Glomerular visceral epithelial cell (primary cell): ENCODE data around the gene SPIRE1.
A peak's percentile ranks its signal among the peaks of the same experiment; 100 is the strongest.
"Not testable (repeated sequence)": the region's sequence is repeated elsewhere in the genome, so short reads cannot be mapped to it uniquely, and the experiment has no call there.

Experiments used
- DNase-seq: peaks from one replicate; pipeline ENCODE4 v3.0.0-alpha.2; 2016; ENCODE audit errors: extremely low spot score

Gene SPIRE1

DNA sequence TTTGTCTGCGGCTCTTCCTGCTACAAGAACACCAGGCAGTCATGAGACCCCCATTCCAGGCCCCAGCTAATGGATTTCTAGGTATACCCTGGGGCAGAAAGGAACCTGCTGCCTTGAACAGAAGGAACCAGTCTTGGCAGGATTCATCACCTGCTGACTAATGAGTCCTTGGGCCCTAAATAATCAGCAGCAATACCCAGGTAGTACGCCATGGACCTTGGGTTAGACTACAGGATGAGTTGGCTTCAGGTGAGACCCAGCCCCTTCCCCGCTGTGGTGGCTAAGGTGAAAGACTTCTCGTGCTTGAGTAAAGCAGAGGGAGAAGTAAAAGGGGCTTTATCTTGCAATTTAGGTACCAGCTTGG lies 105.0 kb downstream of the SPIRE1 start:
- DNase-seq: no peak

DNA sequence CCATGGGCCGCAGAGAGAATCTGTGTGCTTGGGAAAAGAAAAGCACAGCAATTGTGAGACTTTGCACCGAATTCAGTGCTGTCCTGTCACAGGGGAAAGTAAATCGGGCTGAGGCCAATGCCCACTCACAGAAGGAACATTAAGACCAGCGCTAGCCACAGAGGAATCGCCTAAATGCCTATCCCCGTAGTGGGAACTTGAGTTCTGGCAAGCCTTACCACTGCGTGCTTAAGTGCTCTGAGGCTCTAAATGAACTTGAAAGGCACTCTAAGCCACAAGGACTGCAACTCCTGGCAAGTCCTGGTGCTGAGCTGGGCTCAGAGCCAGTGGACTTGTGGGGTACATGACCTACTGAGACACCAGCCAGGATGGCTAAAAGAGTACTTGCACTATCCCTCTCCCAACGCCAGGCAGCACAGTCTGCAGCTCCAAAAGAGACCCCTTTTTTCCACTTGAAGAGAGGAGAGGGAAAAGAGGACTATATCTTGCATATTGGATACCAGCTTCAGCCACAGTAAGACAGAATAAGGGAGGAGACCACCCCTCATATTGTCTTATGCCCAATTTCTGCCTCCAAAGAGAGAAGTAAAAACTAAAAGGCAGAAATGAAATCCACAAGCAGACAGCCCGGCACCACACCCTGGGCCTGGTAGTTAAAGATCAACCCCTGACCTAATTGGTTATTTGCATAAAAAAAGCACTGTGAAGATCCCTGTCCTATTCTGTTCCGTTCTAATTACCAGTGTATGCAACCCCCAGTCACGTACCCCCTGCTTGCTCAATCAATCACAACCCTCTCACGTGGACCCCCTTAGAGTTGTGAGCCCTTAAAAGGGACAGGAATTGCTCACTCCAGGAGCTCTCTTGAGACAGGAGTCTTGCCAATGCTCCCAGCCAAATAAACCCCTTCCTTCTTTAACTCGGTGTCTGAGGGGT lies 105.7 kb downstream of the SPIRE1 start:
- peak; percentile 47 for DNase-seq

- not testable (repeated sequence) for DNase-seq
These were observed 106.4 kb downstream of the SPIRE1 start for GRCh38 chr18:12551466-12551865.

DNA sequence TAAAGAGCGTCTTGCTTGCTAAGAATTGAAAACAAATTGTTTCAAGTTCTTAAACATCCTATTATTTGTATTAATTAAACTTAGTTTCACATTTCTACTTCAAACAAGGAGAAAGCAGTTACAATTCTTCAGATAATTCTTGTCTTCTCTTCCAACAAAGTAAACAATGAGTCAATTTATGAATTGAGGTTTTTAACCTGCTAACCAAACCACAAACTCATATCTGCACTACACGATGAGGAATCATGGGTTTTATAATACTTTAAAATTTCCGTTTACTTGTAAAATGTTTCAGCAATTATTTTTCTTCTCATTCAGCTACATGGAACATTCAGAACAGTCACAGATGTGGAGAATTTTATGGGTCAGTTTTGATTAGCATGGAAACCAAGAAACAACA lies 114.2 kb downstream of the SPIRE1 start:
- DNase-seq: peak; percentile 14

- no peak for DNase-seq
These were observed 117.2 kb downstream of the SPIRE1 start for GRCh38 chr18:12540751-12541150.

DNA sequence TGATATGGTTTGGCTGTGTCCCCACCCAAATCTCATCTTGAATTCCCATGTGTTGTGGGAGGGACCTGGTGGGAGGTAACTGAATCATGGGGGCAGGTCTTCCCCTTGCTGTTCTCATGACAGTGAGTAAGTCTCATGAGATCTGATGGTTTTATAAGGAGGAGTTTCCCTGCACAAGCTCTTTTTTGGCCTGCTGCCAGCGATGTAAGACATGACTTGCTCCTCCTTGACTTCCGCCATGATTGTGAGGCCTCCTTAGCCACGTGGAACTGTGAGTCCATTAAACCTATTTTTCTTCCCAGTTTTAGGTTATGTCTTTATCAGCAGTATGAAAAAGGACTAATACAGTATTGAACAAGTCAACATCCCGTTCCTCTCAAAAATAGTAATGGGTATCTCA lies 118.7 kb downstream of the SPIRE1 start:
- DNase-seq: not testable (repeated sequence)

DNA sequence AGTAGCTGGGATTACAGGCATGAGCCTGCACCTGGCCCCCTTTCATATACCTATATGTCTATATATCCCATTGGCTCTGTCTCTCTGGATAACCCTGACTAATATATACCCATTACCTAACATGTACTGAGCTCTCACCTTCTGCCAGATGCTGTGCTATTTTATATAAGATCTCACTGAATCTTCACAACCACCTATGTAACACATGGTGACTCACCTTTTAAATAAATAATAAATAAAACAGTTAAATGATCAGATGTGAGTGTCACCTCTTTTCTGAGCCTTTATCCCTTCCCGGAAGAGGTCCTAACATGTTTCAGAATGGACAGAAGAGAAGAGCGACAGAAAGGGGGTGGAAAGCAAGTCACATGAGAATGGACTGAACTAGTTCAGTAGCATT lies 123.1 kb downstream of the SPIRE1 start:
- no peak for DNase-seq

- no peak for DNase-seq
These were observed 125.2 kb downstream of the SPIRE1 start for GRCh38 chr18:12532661-12533060.

DNA sequence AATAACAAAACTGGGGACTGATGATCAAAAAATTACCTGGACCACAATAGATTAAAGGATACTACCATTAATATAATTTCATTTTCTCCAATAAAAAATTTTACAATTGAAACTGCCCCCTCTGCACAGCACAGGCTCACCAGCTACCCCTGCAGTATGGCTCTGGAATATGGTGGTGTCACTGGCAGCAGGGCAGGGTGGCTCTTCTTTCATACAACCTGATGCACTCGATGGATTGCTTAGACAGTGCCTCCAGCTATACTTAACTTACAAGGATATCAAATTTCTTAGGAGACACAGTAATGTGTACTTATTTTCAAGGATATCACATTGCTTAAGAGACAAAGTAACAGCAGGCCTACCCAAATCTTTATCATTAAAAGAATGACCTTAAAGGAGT lies 126.2 kb downstream of the SPIRE1 start:
- no peak for DNase-seq

DNA sequence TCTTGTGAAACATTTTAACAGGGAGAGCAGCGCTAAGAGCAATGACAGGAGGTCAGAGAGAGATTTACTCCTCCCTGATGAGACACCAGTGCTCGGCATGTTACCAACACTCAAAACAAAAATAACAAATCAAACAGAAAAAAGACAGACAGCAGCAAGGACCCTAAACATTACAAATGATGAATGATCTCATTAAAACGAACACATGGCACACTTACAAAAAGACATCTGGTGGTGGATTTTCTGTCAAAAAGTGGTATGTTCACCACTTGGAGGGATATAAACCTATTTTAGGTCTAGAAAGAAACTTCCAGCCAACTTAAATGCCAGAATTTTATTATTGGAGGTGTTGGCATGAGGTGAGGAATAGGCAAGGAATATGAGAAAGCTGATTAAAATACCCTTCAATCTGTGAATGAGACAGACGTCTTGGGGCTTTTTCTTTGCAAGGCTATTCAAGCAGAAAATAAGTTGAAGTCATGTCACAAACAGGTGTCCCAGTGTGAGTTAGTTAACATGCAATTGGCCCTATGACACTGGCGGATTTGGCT lies 137.4 kb downstream of the SPIRE1 start:
- DNase-seq: no peak

- no peak for DNase-seq
These were observed 138.9 kb downstream of the SPIRE1 start for GRCh38 chr18:12518832-12519531.

DNA sequence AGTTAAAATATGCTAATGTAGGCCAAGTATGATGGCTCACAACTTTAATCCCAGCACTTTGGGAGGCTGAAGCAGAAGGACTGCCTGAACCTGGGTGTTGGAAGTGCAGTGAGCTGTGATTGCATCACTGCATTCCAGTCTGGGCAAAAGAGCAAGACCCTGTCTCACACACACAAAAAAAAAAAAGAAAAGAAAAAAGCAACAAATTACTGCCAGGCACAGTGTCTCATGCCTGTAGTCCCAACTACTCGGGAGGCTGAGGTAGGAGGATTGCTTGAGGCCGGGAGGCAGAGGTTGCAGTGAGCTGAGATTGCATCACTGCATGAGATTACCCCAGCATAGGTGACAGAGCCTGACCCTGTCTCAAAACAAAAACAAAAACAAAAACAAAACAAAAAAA lies 139.6 kb downstream of the SPIRE1 start:
- DNase-seq: no peak

DNA sequence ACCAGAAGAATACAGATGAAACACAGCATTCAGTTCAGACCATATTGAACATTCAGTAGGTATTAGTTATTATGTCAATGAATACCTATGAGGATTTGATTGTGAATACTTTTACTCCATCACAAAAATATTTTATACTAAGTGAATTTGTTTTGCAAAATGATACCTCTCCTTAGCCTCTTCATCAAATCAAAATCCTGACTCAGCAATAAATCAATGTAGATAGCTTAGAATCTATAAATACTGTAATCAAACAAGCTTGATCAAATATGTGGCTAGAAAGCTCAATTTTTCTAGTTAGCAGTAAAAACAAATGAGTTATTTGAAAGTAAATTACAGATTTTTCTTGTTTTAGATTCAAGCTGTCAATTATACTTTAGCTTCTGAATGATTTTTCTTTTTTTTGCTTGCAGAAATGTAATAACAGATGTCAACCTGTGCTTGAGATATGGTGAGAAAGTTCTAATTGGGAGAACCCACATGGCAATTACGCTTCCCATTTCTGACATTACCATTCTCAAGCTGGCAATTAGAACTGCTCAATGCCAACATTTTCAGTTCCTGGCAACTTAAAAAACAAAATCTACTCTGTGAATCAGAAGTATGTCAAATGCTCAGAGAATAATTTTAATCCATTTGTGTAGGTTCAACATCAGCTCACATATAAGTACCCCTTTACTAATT lies 140.6 kb downstream of the SPIRE1 start:
- DNase-seq: no peak

DNA sequence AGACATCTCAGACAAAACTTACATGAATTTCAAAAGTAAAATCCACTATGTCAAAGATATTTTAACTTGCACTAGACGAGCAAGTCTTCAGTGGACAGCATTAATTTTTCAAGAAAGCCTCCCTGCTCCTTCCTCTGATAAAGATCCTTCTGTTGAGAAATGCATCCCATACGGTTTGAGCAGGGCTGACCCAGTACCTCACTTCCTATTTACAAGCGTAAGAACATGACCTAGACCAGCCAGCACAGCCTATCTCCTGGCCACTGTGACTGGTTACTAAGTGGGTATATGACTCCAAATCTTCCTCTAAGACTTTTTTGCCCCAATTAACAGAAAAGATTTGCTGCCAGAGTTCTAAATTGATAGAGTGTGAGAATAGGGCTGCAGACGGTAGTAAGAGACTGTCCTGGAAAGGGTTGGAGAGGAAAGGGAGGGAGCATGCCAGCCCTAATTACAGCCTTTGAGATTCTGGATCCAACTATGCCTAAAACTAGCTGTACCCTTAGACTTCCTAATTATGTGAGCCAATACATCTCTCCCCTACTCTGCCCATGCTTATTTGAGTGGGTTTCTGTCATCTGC lies 141.8 kb downstream of the SPIRE1 start:
- DNase-seq: no peak

DNA sequence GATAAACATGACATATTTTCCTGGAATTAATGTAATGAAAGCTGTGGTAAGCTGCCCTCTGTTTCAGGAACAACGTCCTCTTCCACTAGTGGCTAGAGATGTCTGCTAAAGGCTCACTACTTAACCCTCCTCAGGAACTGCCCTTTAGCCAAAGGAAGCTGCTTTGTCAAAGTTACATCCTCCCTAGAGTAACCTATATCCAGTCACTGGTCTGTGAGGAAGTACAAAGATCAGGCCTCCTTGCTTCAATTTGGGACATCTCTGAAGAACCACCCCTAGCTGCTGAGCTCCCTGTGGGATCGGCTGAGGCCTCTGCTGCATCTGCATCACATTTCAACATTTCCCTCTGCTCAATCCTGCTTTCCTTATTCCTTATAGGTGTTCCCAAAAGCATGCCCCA lies 142.4 kb downstream of the SPIRE1 start:
- DNase-seq: no peak

- DNase-seq: no peak
These were observed 150.9 kb downstream of the SPIRE1 start for GRCh38 chr18:12507007-12507406.

- DNase-seq: no peak
These were observed 156.9 kb downstream of the SPIRE1 start for GRCh38 chr18:12500986-12501385.

GRCh38 chr18:12497839-12498238 lies 160.1 kb downstream of the SPIRE1 start:
- no peak for DNase-seq

- DNase-seq: no peak
These were observed 160.6 kb downstream of the SPIRE1 start for GRCh38 chr18:12497296-12497695.

DNA sequence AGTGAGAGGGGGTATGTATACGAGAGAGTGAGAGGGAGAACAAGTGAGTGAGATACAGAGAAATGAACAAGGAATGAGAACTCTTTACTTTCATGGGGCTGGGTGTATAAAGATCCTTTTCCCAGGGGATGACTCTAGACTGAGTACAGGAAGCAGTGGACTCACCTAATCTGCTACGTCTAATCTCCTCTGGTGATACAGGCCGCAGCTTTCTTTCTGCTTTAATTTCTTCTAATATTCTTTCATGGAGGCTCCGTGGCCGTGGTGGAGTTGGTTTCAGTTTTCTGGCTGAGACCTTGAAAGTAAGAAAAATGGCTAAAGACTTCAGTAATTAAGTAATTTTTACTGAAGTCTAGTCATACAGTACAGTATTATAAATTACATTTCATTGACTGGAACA lies 165.0 kb downstream of the SPIRE1 start:
- DNase-seq: no peak

DNA sequence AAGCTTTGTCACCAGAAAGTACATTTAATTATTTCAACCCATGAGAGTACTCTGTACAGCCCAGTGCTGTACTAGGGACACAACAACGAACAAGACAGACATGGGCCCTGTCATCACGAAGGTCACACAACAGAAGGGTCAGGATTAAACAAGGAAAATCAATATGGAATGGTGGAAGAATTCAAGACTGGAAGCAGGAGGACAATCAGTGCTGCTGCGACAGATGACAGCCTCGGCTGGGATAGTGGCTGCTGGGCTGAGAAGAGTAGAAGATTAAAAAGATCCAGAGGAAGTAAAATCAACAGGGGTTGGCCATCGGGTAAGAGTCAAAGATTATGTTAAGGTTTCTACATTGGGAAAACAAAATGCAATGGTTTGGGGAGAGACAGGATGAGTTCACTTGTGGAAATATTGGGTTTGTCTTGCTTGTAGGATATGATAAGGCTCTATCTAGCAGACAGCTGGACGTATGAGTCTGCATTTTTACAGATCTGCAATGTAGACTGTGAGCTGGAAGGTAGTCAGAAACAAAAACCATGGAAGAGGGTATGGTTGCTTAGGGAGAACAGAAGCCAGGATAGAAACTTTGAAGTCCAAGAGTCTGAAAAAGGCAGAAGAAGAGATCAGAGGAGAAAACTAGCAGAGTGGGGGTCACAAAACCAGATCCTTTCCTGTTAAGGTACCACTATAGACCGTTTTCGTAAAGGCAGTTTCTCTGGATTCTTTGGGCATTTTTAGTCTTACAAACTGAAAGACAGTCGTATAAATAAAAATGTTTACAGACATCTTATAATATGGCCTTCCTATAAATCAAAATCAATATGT lies 166.1 kb downstream of the SPIRE1 start:
- DNase-seq: no peak
